Body of pancreas (tissue), 4 donors: ENCODE results near the gene ZNF281. TPM values are rescaled to one million over a fixed set of nuclear protein-coding genes. Genes with fewer than 3 reads are reported as not detected.

Experiments used
- ATAC-seq: fragments of 150-250 bp; one replicate; pipeline ENCODE4 v1.9.1; 2016
- DNase-seq, 4 donors: peaks; one replicate each; pipeline ENCODE4 v3.0.0-alpha.2; 2019
- H3K27ac ChIP-seq, 4 donors: fragments of 200-600 bp; sonication (generic); 1 replicate in 3 of 4; 2 replicates in 1 of 4; pipeline versions ENCODE4 v1.5.1 to v1.6.1; 2016 to 2019; ENCODE audit warnings: mild to moderate bottlenecking in 1 of 4, mixed read lengths in 1 of 4, moderate library complexity in 1 of 4
- H3K27me3 ChIP-seq, 2 donors: fragments of 200-600 bp; sonication (generic); one replicate each; pipeline ENCODE4 v1.6.0; 2016; ENCODE audit warnings: mild to moderate bottlenecking in 1 of 2
- H3K36me3 ChIP-seq, 2 donors: fragments of 200-600 bp; sonication (generic); replicated peaks in 1 of 2; 2 replicates each; pipeline ENCODE4 v1.5.1; 2016; ENCODE audit warnings: low read depth in 2 of 2; ENCODE audit not compliant: insufficient read depth in 1 of 2
- H3K4me1 ChIP-seq: fragments of 200-600 bp; sonication (generic); one replicate; pipeline ENCODE4 v1.6.0; 2016
- H3K4me3 ChIP-seq, 2 donors: fragments of 200-600 bp; sonication (generic); 1 replicate in 1 of 2; 2 replicates in 1 of 2; pipeline ENCODE4 v1.5.1; 2016 to 2019
- H3K9me3 ChIP-seq, 3 donors: fragments of 200-600 bp; sonication (generic); 1 replicate in 2 of 3; 2 replicates in 1 of 3; pipeline ENCODE4 v1.5.1; 2016
- POLR2A ChIP-seq, 3 donors: fragments of 450-650 bp; IDR thresholded peaks; one replicate each; pipeline ENCODE4 v1.6.1; 2016; ENCODE audit warnings: antibody characterized with exemption in 3 of 3, mild to moderate bottlenecking in 2 of 3
- WGBS, 2 donors: methylation state at CpG; one replicate each; pipeline ENCODE4 v1.1.5; 2017; 5-methylcytosine and 5-hydroxymethylcytosine counted together
- intact Hi-C: fragments of 100-400 bp; cut with DNase I; formaldehyde crosslinking; loops from one replicate; pipeline ENCODE4 v1.15.1; 2023
- total RNA-seq, 2 donors: library from RNA; depleted of rRNA; stranded (reverse); fragments of >200 nt; gene quantifications; one replicate each; pipeline ENCODE4 v1.1.0, GENCODE V29; 2016
- TF ChIP-seq, protein P1 (sequence below), 7 experiments: fragments of 450-650 bp in 4 of 7; fragments of 200-600 bp in 3 of 7; sonication (generic) in 3 of 7; IDR thresholded peaks; one replicate each; pipeline ENCODE4 v1.5.1; 2016 to 2019; ENCODE audit warnings: antibody characterized with exemption in 7 of 7

The ZNF281 gene
- total RNA-seq, 2 donors from 2014 or later = 6.5 to 7.9 TPM

DNA sequence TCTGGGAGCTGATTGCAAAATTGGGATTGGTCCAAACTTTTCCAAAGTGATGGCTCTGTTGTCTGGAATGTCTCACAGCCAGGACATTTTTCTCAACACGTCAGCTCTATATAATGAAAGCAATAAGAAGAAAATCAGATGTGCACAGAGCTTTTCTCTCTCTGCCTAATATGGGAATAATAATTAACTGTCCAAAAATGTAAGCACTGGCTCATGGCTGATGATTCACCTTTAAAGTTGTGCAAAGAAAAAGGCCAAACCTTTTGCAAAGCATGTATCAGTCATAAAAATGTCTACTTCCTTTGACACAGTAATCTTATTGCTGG is 30.4 kb downstream of the ZNF281 start:
- H3K4me1 ChIP-seq = peaks cover 14% of the 10 kb centered on the region
- intact Hi-C loops = no loop called here
- no peak for TF ChIP-seq POLR2A (IDR thresholded peaks at IDR 0.05)
- TF ChIP-seq, protein P1, sequence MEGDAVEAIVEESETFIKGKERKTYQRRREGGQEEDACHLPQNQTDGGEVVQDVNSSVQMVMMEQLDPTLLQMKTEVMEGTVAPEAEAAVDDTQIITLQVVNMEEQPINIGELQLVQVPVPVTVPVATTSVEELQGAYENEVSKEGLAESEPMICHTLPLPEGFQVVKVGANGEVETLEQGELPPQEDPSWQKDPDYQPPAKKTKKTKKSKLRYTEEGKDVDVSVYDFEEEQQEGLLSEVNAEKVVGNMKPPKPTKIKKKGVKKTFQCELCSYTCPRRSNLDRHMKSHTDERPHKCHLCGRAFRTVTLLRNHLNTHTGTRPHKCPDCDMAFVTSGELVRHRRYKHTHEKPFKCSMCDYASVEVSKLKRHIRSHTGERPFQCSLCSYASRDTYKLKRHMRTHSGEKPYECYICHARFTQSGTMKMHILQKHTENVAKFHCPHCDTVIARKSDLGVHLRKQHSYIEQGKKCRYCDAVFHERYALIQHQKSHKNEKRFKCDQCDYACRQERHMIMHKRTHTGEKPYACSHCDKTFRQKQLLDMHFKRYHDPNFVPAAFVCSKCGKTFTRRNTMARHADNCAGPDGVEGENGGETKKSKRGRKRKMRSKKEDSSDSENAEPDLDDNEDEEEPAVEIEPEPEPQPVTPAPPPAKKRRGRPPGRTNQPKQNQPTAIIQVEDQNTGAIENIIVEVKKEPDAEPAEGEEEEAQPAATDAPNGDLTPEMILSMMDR (IDR thresholded peaks at IDR 0.05) = no peak
- DNase-seq (no peak), ATAC-seq (no peak)
- H3K4me3 ChIP-seq = no peak overlapping the region
- peak overlapping the region in 1 of 4 donors; percentile 34 for H3K27ac ChIP-seq
- no peaks in the 10 kb centered on the region for H3K27me3 ChIP-seq
- WGBS, 2 donors = 25 to 63% methylated on average over 1 of the region's 1 CpG
- H3K36me3 ChIP-seq = no peaks in the 10 kb centered on the region
- no peaks in the 10 kb centered on the region for H3K9me3 ChIP-seq

DNA sequence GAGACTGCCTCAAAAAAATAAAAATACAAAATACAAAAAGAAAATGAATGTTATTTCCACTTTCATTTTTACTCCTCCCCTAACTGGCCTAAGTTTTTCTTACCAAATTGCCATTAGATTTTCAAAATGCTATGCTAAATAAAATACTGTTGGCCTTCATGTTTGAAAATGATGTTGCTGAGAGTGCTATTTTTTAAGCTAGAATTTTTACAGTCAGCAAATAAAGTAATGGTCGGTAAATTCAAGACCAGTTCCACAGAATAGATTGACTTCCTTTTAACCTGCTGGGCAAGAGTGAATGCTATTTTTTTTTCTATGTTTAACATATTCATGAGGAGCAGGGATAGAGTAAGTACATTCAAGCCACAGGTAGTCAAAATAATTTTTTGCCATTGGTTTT is 31.7 kb downstream of the ZNF281 start:
- Histone ChIP-seq H3K9me3 (no peaks in the 10 kb centered on the region), H3K27me3 (no peaks in the 10 kb centered on the region), H3K27ac (no peak overlapping the region), H3K4me1 (peaks cover 14% of the 10 kb centered on the region), H3K36me3 (no peaks in the 10 kb centered on the region), H3K4me3 (no peak overlapping the region)
- TF ChIP-seq POLR2A (IDR thresholded peaks at IDR 0.05) = no peak
- TF ChIP-seq, protein P1 (IDR thresholded peaks at IDR 0.05) = no peak
- DNase-seq (no peak), ATAC-seq (no peak)
- intact Hi-C loops = no loop called here
- 54 to 85% methylated on average over 1 of the region's 1 CpG for WGBS, 2 donors

DNA sequence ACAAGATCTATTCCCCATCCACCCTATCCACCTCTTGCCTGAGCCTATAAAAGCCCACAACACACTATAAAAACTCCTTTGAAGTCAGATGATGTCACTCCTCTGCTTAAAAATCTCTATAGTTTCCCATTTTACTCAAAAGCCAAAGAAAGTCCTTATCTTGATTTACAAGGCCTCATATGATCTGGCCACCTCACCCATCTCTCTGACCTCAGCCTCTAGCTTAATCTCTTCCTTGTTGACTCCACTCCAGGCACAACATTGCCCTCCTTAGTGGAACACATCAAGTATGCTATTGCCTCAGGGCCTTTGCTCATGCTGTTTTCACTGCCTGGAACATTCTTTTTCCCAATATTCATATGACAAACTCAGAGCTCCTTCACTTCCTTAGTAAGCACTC is 33.3 kb downstream of the ZNF281 start:
- Histone ChIP-seq H3K9me3 (no peaks in the 10 kb centered on the region), H3K27me3 (no peaks in the 10 kb centered on the region), H3K27ac (no peak overlapping the region), H3K4me1 (peaks cover 27% of the 10 kb centered on the region), H3K4me3 (no peak overlapping the region), H3K36me3 (no peaks in the 10 kb centered on the region)
- DNase-seq = no peak
- TF ChIP-seq, protein P1 (IDR thresholded peaks at IDR 0.05) = no peak
- TF ChIP-seq POLR2A (IDR thresholded peaks at IDR 0.05) = no peak
- ATAC-seq = no peak
- intact Hi-C loops = no loop called here

DNA sequence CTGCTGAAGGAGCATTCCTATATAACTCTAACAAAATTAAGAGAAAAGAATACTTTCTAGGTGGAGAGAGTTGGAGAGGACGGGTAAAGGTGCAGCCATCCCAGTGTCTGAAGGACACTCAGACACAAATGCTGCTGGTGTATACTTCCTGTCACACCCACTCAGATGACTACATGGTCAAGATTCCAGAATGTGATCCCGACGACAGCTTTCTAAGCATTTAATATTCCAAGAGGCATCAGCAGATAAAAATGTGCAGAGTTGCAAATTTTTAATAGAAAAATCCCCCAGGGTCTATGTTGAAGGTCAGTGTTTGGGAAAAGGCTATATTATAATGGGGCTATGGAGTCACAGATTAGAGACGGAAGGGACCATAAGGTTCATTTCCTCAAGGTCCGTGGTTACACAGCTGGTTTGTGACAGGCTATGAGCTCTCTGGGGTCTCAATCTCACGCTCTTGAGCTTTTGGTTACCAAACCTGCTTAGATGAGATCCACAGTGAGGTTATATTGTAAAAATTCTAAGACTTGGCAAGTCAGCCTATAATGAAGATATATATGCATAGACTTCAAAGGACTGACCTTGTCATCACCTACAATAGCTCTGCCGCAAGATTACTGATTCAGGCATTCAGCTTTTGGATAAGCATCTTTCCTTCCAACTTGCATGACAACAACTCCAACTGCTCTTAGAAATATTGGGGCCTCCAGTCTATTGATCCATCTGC is 35.1 kb downstream of the ZNF281 start:
- Histone ChIP-seq H3K27me3 (no peaks in the 10 kb centered on the region), H3K36me3 (no peaks in the 10 kb centered on the region), H3K9me3 (no peaks in the 10 kb centered on the region), H3K4me1 (peaks cover 26% of the 10 kb centered on the region), H3K4me3 (no peak overlapping the region), H3K27ac (no peak overlapping the region)
- no peak for TF ChIP-seq POLR2A (IDR thresholded peaks at IDR 0.05)
- TF ChIP-seq, protein P1 (IDR thresholded peaks at IDR 0.05) = no peak
- DNase-seq (no peak), ATAC-seq (no peak)
- intact Hi-C loops = no loop called here
- 74 to 75% methylated on average over 7 of the region's 7 CpGs for WGBS, 2 donors

DNA sequence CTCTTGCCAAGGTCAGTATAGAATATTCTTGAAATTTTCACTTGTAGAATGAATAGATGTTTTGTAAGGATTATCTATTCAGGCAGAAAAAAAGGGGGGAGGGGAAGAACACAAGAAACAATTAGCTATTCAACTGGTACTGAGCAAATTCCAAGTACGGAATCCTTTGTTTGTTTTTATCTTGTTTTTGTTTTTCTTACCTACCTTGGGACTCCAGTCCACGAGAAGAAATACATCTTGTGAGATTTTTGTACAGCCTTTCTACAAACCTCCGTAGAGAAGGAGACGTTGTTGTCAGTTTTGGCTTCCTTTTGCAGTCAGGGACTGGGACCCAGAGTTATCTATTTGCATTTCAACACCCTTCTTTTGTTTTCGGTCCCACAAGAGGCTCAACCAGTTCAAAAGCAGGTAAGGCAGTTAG is 36.0 kb downstream of the ZNF281 start:
- Histone ChIP-seq H3K9me3 (no peaks in the 10 kb centered on the region), H3K27me3 (no peaks in the 10 kb centered on the region), H3K4me1 (peaks cover 28% of the 10 kb centered on the region), H3K27ac (no peak overlapping the region), H3K36me3 (no peaks in the 10 kb centered on the region), H3K4me3 (no peak overlapping the region)
- intact Hi-C loops = no loop called here
- WGBS, 2 donors = 50 to 52% methylated on average over 5 of the region's 5 CpGs
- no peak for DNase-seq
- TF ChIP-seq, protein P1 (IDR thresholded peaks at IDR 0.05) = no peak
- no peak for TF ChIP-seq POLR2A (IDR thresholded peaks at IDR 0.05)
- ATAC-seq = no peak
